Raji (cell line): ENCODE results near the gene CDCP2.

Source experiments
- POLR2A ChIP-seq: IDR thresholded peaks from 2 replicates; pipeline ENCODE4 v1.6.1; 2011; ENCODE audit warnings: low read depth, low read length, control low read depth; ENCODE audit not compliant: insufficient read depth

The CDCP2 gene

DNA sequence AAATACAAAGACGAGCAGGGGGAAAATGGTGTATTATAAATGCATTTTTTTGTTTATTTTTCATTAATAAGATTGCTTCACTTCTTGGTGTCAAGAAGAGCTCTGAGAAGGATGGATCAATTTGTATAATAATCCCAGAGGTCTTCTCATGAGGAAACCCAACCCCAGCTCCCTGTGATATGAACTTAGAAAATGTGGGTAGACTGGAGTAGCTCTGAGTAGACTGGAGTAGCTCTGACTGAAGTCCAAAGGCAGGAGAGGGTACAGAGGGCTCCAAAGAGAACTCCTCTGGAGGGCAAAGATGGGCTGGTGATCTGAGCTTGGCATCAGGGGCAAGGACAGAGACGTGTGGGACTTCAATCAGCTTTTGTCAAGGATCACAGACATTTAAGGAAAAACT, 21.4 kb downstream of the CDCP2 start:
- TF ChIP-seq POLR2A, result no peak

DNA sequence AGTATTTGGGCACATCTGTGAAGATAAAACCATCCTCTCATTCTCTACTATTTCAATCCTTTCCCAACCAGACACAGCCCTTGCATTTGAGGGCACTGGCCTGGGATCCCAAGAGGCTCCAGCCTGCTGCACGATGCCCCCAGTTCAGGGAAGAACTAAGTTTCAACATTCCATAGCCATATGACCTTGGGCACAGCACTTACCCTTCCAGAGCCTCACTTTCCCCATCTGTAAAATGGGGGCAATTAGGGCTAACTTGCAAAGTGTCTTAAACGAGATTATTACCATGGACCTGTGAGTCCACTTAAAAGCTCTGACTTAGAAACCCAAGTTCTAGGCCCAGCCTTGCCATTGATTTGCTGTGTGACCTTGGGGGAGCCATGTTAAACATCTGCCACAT, 22.9 kb downstream of the CDCP2 start:
- TF ChIP-seq POLR2A, result no peak

DNA sequence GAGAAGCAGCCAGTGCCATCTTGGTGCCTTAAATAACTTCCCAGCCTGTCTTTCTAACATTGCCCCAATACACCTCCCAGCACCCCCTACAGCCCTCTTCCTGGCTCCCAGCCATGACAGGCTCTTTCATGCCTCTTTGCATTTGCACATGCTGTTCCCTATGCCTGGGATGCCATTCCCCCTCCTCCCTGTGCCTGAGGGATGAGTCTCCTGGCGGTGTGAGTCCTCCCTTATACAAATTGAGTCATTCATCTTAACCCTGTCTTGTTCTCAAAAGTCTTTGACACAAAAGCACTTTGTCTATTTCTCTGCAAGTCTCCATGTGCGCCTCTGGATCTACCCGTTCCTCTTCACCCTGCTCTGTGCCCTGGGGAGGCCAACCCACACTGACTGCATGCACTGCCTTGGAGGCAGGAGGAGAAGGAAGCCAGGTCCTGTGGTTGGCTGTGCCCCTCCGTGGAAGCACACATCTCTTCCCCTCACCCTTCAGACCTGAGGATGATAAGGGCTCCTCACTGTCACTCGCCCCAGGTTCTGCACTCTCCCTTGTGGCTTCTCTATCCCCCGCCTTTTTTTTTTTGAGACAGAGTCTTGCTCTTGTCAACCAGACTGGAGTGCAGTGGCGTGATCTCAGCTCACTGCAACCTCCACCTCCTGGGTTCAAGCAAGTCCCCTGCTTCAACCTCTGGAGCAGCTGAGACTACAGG, 25.1 kb downstream of the CDCP2 start:
- no peak for TF ChIP-seq POLR2A

DNA sequence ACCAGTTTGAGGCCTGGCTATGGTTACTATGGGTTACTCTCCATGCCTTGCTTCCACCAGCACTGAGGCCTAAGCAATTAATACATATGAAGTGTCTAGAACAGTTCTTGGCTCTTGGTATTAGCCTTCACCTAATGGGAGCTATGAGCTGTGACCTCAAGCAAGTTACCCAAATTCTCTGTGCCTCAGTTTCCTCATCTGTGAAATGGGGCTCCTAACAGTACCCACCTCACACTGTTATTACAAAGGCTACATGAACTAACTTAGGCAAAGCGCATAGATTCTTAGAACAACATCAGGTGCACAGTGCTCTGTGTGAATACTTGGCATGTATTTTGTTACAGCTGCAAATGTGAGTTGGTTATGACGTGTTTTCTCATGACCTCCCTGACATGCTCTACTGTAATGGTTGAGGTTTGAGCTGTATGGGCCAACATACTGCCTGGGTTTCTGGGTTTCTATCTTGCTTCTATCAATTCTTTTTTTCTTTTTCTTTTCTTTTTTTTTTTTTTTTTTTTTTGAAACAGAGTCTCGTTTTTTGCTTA, 26.5 kb downstream of the CDCP2 start:
- TF ChIP-seq POLR2A, result no peak

DNA sequence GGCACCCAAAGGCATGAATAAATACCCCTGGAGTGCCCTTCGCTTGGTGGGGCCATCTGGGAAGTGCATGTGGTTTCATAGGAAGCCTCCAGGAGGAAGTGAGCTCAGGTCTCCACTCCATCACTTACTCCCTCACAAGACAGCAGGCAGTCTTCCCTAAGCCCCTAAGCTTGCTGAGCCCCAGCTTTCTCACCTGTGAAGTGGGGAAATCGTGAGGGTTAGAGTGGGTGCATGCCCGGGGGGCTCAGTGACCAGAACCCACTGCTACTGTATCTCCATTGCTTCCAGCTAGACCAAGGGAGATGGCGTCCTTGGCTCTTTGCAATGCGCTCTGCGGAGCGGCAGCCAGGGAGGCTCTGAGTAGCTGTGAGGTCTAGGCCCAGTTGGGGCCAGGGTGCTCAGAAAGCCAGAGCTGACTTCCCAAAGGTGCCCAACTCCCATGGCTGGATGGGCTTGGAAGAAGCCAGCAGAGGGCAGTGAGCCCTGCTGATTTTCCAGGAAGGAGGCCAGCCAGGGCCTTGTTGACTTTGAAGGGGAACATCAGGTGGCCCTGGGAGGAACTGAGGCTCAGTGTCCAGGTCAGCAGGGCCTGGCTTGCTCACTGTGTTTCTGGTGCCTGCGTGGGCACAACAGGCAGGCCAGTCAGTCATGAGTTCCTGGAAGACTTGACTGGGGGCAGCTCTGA, 27.3 kb downstream of the CDCP2 start:
- no peak for TF ChIP-seq POLR2A

DNA sequence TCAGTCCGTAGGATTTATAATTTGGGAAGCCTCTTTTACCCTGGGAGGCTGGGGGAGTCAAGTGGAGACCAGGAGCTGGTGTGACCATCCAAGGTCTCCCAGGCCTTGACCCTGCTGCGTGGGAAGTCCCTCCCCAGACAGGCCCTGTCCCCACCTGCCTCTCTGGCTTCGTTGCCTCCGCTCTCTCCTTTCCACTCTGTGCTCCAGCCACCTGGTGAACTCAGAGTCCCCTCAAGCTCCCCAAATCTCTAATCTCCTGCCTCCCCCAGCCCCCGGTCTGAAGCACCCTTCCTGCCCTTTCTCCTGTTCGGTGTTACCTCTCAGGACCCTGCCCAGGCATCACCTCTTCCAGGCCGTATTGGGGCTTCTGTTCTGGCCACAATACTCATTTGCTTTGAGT, 27.9 kb downstream of the CDCP2 start:
- no peak for TF ChIP-seq POLR2A

DNA sequence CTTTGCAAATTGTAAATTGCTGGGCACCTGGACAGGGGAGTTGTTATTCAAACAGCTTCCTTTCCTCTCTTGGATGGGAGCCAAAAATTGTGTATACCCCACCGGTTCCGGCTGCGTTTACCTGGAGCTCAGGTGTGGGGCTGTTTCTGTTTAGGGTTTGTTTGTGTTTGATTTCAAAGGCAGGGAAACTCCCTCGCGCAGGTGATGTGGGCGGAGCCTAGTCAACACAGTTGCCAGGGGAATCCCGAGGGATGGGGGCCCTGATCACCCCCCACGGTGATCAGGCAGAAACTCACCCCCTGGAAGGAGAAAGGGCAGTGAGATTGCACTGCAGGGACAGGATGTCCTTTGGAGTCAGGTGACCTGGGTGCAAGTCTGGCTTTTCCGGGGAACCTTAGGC, 28.3 kb downstream of the CDCP2 start:
- TF ChIP-seq POLR2A, result no peak

DNA sequence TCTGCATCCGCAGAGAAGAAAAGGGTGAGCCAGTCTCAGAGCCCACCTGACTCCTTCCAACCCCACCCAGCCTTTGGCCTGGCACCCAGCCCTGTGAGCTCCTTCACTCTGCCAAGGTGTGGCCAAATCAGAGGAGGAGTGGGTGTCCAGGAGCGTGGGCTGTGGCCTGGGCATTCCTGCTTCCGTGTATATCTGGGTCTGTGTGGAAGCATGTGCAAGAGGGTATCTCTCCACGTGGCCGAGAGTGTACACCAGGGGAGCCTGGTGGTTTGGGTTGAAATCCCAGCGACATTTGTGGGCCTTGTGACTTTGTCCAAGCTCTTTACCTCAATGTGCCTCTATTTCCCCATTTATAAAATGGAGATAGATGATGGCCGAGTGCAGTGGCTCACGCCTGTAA, 29.8 kb downstream of the CDCP2 start:
- TF ChIP-seq POLR2A, result no peak

DNA sequence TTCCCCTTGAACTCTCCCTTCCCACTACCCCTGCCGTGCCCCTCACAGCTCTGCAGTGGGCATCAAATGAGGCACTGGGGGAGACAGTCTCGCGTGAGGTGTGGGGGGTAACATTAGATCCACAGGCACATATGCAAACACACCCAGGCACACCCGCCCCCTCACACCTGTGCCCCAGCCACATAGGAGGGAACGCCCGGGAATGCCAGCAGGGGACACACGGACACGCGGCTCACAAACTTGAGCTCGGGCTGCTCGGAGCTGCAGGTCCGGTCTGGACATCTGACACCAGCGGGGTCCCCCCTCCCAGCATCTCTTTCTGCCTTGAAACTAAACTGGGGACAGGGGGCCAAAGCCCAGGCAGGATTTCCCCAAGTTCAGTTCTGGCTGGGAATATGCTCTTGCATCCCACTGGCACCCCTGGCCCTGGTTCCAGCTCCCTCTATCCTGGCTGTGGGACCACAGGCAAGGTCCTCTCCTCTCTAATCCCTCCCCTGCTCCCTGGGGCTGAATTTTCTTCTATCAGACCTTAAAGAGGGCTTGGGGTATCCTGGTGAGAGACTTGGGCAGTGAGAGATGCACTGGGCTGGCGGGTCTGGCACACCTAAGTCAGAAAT, 30.6 kb downstream of the CDCP2 start:
- no peak for TF ChIP-seq POLR2A

DNA sequence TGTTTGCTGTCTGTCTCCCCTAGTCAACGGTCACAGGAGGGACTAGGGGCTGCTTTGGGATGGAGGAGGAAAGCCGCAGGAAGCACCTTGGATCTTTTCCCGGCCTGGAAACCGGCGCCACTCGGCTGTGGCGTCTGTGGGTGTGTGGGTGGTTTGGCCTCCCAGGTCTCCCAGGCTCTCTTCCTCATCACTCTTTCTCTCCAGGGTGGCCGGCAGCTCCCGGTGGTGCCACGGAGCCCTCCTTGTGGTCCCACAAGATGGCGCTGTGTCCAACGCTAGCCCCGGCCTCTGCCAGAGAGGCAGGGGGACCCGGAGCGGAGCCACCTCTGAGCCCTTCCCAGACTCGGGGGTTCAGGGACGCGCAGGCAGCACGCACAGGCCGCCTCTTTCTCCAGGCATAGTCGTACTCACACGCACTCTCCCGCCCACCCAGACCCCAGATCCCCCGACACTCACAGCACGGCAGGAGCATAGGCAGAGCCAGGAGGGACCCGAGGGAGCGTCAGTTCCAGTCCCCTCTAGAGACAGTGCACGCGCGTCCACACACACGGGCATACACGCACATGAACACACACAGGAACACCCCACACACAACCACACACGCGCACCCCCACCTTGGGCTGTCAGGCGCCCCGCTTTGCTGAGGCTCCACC, 31.2 kb downstream of the CDCP2 start:
- no peak for TF ChIP-seq POLR2A

DNA sequence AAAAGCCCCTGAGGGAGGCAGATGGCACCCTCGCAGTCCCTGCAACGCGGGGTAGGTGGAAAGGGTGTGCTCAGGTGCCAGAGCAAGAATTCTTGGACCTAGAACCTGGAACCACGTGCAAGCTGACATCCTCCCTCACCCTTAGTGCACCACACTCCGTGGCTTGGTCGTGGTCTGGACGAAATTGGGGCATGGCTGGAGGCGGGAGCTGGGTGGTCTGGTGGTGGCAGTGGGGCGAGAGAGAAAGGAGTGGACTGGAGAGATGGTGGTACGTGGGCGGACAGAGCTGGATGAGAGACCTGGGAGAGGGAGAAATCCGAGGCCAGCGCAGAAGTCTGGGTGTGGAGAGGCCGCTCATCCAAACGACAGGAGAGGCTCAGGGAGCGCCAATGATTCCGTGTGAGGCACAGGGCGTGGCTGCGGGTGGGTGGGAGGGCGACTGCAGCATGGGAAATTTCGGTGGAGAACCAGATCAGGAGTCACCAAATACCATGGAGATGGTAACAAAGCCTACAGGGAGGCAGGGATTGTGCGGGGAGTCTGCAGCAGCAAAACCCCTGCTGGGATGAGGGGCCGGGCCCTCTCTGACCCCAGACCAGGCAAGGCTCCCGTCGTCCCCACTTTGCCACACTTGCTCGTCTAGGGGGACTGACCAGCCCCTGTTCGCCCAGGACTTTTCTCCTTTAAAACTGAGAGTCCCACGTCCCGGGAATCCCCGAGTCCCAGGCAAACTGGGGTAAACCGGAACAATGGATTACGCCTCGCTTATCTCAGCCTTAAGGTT, 31.9 kb downstream of the CDCP2 start:
- TF ChIP-seq POLR2A, result no peak

DNA sequence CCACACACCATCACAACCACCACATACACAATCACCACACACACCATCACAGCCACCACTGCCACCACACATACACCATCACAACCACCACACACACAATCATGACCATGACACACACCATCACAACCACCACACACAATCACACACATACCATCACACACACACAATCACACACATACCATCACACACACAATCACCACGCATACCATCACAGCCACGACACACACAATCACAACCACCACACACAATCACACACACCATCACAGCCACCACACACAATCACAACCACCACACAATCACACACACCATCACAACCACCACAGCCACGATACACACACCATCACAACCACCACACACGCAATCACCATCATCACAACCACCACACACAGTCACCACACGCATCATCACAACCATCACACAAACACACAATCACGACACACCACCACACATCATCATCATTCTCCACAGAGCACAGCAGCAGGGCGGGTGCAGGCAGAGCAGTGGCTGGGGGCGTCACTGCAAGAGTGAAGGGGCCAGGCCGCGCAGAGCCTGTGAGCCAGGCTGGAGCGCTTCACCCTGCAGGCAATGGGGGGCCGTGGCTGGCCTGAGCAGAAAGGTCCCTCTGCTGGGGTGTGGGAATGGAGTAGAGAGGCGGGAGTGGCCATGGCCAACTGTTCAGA, 32.6 kb downstream of the CDCP2 start:
- TF ChIP-seq POLR2A, result no peak

DNA sequence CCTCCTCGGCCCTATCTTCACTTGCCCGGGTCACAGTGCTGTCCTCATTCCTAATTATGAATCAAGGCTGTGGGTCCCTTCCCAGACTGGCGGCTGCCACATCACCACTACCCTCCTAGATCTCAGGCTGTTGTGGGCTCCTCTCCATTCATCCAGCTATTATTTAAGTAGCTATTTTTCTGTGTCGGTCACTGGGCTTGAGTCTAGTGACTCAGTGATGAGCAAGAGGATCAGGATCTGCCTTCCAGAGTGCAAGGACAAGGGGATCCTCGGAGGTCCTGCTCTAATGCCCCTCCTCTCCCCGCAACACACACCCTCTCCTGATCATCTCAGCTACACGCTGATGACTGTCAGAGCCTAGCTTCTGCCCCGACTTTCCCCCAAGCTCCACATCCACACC, 34.1 kb downstream of the CDCP2 start:
- no peak for TF ChIP-seq POLR2A

DNA sequence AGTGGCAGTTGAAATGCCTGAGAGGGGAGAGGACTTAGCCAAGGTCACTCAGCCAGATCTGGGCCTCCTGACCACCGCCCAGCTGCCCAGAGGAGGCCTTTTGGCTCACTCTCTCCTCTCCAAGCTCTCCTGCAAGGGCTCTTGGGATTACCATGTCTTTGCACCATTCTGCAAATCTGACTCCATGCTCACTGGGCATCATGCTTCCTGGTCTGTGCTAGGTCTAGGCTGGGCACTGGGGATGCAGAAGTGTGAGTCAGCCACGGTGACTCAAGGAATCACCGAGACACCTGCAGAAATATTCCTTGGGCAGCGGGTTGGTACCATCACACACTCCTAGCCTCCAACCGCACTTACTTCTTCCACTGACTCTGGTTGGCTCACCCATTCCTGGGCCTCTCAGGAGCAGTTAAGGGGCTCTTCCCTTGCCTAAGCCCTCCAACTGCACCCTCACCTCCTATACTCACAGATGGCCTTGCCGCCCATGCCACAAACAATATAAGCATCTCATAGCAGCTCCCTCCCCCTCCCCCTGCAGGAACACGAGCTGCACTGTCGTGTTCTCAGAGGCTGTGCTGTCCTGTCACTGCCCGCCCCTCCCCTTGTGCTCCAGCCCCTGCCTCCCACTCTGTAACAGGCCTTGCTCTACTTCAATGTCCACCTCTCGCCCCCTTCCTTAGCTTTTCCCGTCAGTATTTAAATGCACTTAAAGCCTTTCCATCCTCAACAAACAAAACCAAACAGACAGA, 34.8 kb downstream of the CDCP2 start:
- TF ChIP-seq POLR2A, result no peak
